H1 (cell line): ENCODE measurements around the gene TNFRSF8. TPM values are rescaled to one million over a fixed set of nuclear protein-coding genes. Genes with fewer than 3 reads are reported as not detected.

Experiments
- CTCF ChIA-PET: fragments of 300-600 bp; sonication (Branson Sonifier 250); formaldehyde crosslinking; loops from one replicate; lab custom pipeline; 2021; ENCODE audit not compliant: partially characterized antibody; lab: Charles Lee
- POLR2A ChIA-PET: fragments of 300-600 bp; sonication (Branson Sonifier 250); formaldehyde crosslinking; loops from one replicate; lab custom pipeline; 2021; ENCODE audit warnings: inconsistent platforms; ENCODE audit not compliant: partially characterized antibody; lab: Charles Lee
- DNase-seq, 2 experiments: peaks; one replicate each; pipeline versions ENCODE4 v3.0.0 to v3.0.0-alpha.2; 2010 to 2022; ENCODE audit warnings: low spot score in 2 of 2, low read depth in 1 of 2, mixed read lengths in 1 of 2
- FAIRE-seq: peaks from 2 replicates; lab custom pipeline; 2011; peaks lifted over from hg19 to GRCh38; lab: Jason Lieb, UNC
- H2AFZ ChIP-seq: 2 replicates; pipeline ENCODE4 v1.8.1; 2012; ENCODE audit warnings: low read length, inconsistent platforms
- H2AK5ac ChIP-seq: 2 replicates; pipeline ENCODE4 v1.6.1; 2013; ENCODE audit warnings: low read depth, low read length
- H2BK120ac ChIP-seq: replicated peaks from 2 replicates; pipeline ENCODE3; 2013; ENCODE audit warnings: low read depth, low read length, inconsistent platforms
- H2BK12ac ChIP-seq: 2 replicates; pipeline ENCODE4 v1.6.1; 2013; ENCODE audit warnings: low read depth, low read length
- H2BK15ac ChIP-seq: 2 replicates; pipeline ENCODE4 v1.6.1; 2013; ENCODE audit warnings: low read length
- H2BK20ac ChIP-seq: 2 replicates; pipeline ENCODE4 v1.6.1; 2013; ENCODE audit warnings: low read length
- H2BK5ac ChIP-seq: 2 replicates; pipeline ENCODE4 v1.6.1; 2013; ENCODE audit warnings: low read depth, low read length
- H3K14ac ChIP-seq: 2 replicates; pipeline ENCODE4 v1.6.1; 2013; ENCODE audit warnings: inconsistent platforms; ENCODE audit not compliant: insufficient read length
- H3K18ac ChIP-seq: 2 replicates; pipeline ENCODE4 v1.6.1; 2013; ENCODE audit warnings: low read length; ENCODE audit errors: extremely low read depth
- H3K23ac ChIP-seq: 2 replicates; pipeline ENCODE4 v1.6.1; 2013; ENCODE audit warnings: inconsistent platforms; ENCODE audit not compliant: insufficient read length
- H3K23me2 ChIP-seq: 2 replicates; pipeline ENCODE4 v1.6.1; 2013; ENCODE audit warnings: low read depth, low read length
- H3K27ac ChIP-seq: 2 replicates; pipeline ENCODE4 v1.6.1; 2011; ENCODE audit warnings: low read depth, low read length, inconsistent platforms
- H3K27me3 ChIP-seq, 4 experiments: replicated peaks in 1 of 4; 1 replicate in 1 of 4; 2 replicates in 3 of 4; pipeline versions ENCODE4 v1.6.1 to v1.8.1; 2011 to 2013; ENCODE audit warnings: low read length in 3 of 4, mild to moderate bottlenecking in 3 of 4, inconsistent platforms in 2 of 4, mixed read lengths in 2 of 4, moderate library complexity in 1 of 4; ENCODE audit not compliant: control insufficient read depth in 3 of 4, insufficient read depth in 3 of 4; ENCODE audit errors: extremely low read depth in 1 of 4
- H3K36me3 ChIP-seq, 4 experiments: 2 replicates each; pipeline versions ENCODE4 v1.6.1 to v1.8.1; 2011 to 2013; ENCODE audit warnings: mild to moderate bottlenecking in 4 of 4, low read length in 3 of 4, moderate library complexity in 2 of 4, control low read depth in 1 of 4, inconsistent platforms in 1 of 4; ENCODE audit not compliant: insufficient read depth in 4 of 4, control insufficient read depth in 2 of 4
- H3K4ac ChIP-seq: replicated peaks from 2 replicates; pipeline ENCODE3; 2013; ENCODE audit warnings: low read length, low read depth, mixed read lengths, inconsistent platforms; ENCODE audit not compliant: insufficient read length
- H3K4me1 ChIP-seq, 4 experiments: replicated peaks in 1 of 4; 1 replicate in 1 of 4; 2 replicates in 3 of 4; pipeline versions ENCODE4 v1.6.1 to v1.8.1; 2011 to 2013; ENCODE audit warnings: low read length in 3 of 4, inconsistent platforms in 2 of 4, mixed read lengths in 1 of 4; ENCODE audit not compliant: insufficient read depth in 4 of 4, control insufficient read depth in 3 of 4
- H3K4me2 ChIP-seq, 2 experiments: 2 replicates each; pipeline versions ENCODE4 v1.6.1 to v1.8.1; 2011 to 2013; ENCODE audit warnings: low read depth in 2 of 2, low read length in 2 of 2, control low read depth in 1 of 2, inconsistent platforms in 1 of 2, mild to moderate bottlenecking in 1 of 2; ENCODE audit not compliant: insufficient read depth in 1 of 2
- H3K4me3 ChIP-seq, 4 experiments: fragments of 200-600, 300-600 bp in 1 of 4; sonication (generic), shearing (Covaris generic), sonication (Bioruptor Twin) in 1 of 4; 2 replicates each; pipeline versions ENCODE4 v1.5.1 to v1.8.1; 2011 to 2016; ENCODE audit warnings: low read length in 4 of 4, low read depth in 3 of 4, control low read depth in 2 of 4, inconsistent platforms in 2 of 4, mild to moderate bottlenecking in 2 of 4, mixed read lengths in 1 of 4, moderate library complexity in 1 of 4; ENCODE audit not compliant: insufficient read depth in 2 of 4; ENCODE audit errors: extremely low read depth in 1 of 4
- H3K56ac ChIP-seq: replicated peaks from 2 replicates; pipeline ENCODE3; 2013; ENCODE audit warnings: low read depth, mild to moderate bottlenecking, mixed read lengths, low read length, inconsistent platforms; ENCODE audit not compliant: insufficient read length
- H3K79me1 ChIP-seq: 2 replicates; pipeline ENCODE4 v1.6.1; 2013; ENCODE audit warnings: low read depth, low read length, control low read depth
- H3K79me2 ChIP-seq, 2 experiments: 2 replicates each; pipeline versions ENCODE4 v1.6.1 to v1.8.1; 2012 to 2013; ENCODE audit warnings: low read length in 2 of 2, mild to moderate bottlenecking in 2 of 2, inconsistent platforms in 1 of 2; ENCODE audit not compliant: insufficient read depth in 2 of 2, control insufficient read depth in 1 of 2
- H3K9ac ChIP-seq, 4 experiments: replicated peaks in 1 of 4; 1 replicate in 1 of 4; 2 replicates in 3 of 4; pipeline versions ENCODE4 v1.6.1 to v1.8.1; 2011 to 2013; ENCODE audit warnings: low read depth in 3 of 4, low read length in 3 of 4, control low read depth in 2 of 4, mild to moderate bottlenecking in 2 of 4, moderate library complexity in 2 of 4, inconsistent platforms in 1 of 4; ENCODE audit errors: extremely low read depth in 1 of 4
- H3K9me3 ChIP-seq, 2 experiments: 2 replicates each; pipeline versions ENCODE4 v1.6.1 to v1.8.1; 2012 to 2013; ENCODE audit warnings: mild to moderate bottlenecking in 2 of 2, moderate library complexity in 2 of 2, control low read depth in 1 of 2, inconsistent platforms in 1 of 2, low read depth in 1 of 2, low read length in 1 of 2, mixed read lengths in 1 of 2; ENCODE audit not compliant: insufficient read depth in 2 of 2
- H4K20me1 ChIP-seq, 2 experiments: replicated peaks in 1 of 2; 2 replicates each; pipeline versions ENCODE3 to v1.8.1; 2011 to 2013; ENCODE audit warnings: inconsistent platforms in 2 of 2, low read length in 2 of 2, mild to moderate bottlenecking in 1 of 2; ENCODE audit not compliant: insufficient read depth in 2 of 2, control insufficient read depth in 1 of 2
- H4K5ac ChIP-seq: 2 replicates; pipeline ENCODE4 v1.6.1; 2013; ENCODE audit warnings: low read length, low read depth, mixed read lengths, inconsistent platforms; ENCODE audit not compliant: insufficient read length
- H4K8ac ChIP-seq: 2 replicates; pipeline ENCODE4 v1.8.0; 2013; ENCODE audit warnings: mild to moderate bottlenecking, moderate library complexity, low read length, inconsistent platforms; ENCODE audit not compliant: insufficient read depth; ENCODE audit errors: extremely low read depth
- H4K91ac ChIP-seq: replicated peaks from 2 replicates; pipeline ENCODE3; 2013; ENCODE audit warnings: low read length, mixed read lengths, inconsistent platforms; ENCODE audit not compliant: insufficient read length
- EP300 ChIP-seq, 2 experiments: IDR thresholded peaks; 1 replicate in 1 of 2; 2 replicates in 1 of 2; pipeline ENCODE4 v1.6.1; 2011 to 2012; ENCODE audit warnings: low read depth in 2 of 2, low read length in 2 of 2, mild to moderate bottlenecking in 2 of 2, borderline replicate concordance in 1 of 2, inconsistent platforms in 1 of 2, moderate library complexity in 1 of 2
- GABPA ChIP-seq: IDR thresholded peaks from 2 replicates; pipeline ENCODE4 v1.6.1; 2011; ENCODE audit warnings: mild to moderate bottlenecking, low read length, moderate library complexity, borderline replicate concordance; ENCODE audit not compliant: insufficient read depth
- KDM1A ChIP-seq: fragments of 200-600, 300-600 bp; sonication (generic); IDR thresholded peaks from 2 replicates; pipeline ENCODE4 v1.7.1; 2016; ENCODE audit warnings: mild to moderate bottlenecking, low read length, borderline replicate concordance
- MAFK ChIP-seq: IDR thresholded peaks from 2 replicates; pipeline ENCODE4 v1.6.1; 2012; ENCODE audit warnings: low read depth, mild to moderate bottlenecking, improper control_type of control experiment, low read length
- PHF8 ChIP-seq: fragments of 200-600 bp; sonication (generic); conservative IDR thresholded peaks from 2 replicates; pipeline ENCODE4 v1.7.1; 2012; ENCODE audit warnings: low read depth, mild to moderate bottlenecking, inconsistent platforms, low read length, moderate library complexity
- RAD21 ChIP-seq, 2 experiments: IDR thresholded peaks in 1 of 2; conservative IDR thresholded peaks in 1 of 2; 2 replicates each; pipeline ENCODE4 v1.6.1; 2011; ENCODE audit warnings: low read depth in 2 of 2, low read length in 2 of 2, improper control_type of control experiment in 1 of 2, inconsistent platforms in 1 of 2, mild to moderate bottlenecking in 1 of 2, moderate library complexity in 1 of 2
- SAP30 ChIP-seq: fragments of 300-600 bp; sonication (generic); IDR thresholded peaks from 2 replicates; pipeline ENCODE4 v1.7.1; 2012; ENCODE audit warnings: low read length, moderate library complexity, mild to moderate bottlenecking, inconsistent platforms; ENCODE audit not compliant: insufficient read depth, insufficient replicate concordance
- YY1 ChIP-seq: IDR thresholded peaks from 2 replicates; pipeline ENCODE4 v1.6.1; 2011; ENCODE audit warnings: low read depth, mild to moderate bottlenecking, low read length
- WGBS, 2 experiments: shearing (Covaris generic) in 1 of 2; methylation state at CpG; one replicate each; pipeline versions ENCODE4 v1.1.6 to v1.1.7; 2013 to 2015; ENCODE audit warnings: low lambda C conversion rate in 2 of 2, mixed read lengths in 2 of 2, inconsistent platforms in 1 of 2, low coverage in 1 of 2, missing lambda C conversion rate in 1 of 2; ENCODE audit not compliant: insufficient replicate concordance in 2 of 2, insufficient coverage in 1 of 2, insufficient read length in 1 of 2; ENCODE audit errors: extremely low coverage in 1 of 2, missing lambda C conversion rate in 1 of 2; 5-methylcytosine and 5-hydroxymethylcytosine counted together
- polyA plus RNA-seq, 7 experiments: library from polyadenylated mRNA; depleted of rRNA in 3 of 7; stranded (reverse) in 5 of 7; unstranded in 2 of 7; fragments of >200 nt in 5 of 7; fragments of 200-250 nt in 2 of 7; gene quantifications; 1 replicate in 5 of 7; 2 replicates in 1 of 7; 4 replicates in 1 of 7; pipeline versions ENCODE4 v1.2.1 to v1.2.3, GENCODE V29; 2011 to 2013; ENCODE audit warnings: missing spikeins in 2 of 7, mixed read lengths in 2 of 7
- total RNA-seq: library from RNA; stranded (reverse); fragmentation: NEBNext Ultra II Directional; extraction: Animal tissue kit (Norgen Biotek cat#: 25700); gene quantifications from 2 replicates; pipeline ENCODE4 v1.2.1, GENCODE V29; 2021
- TF ChIP-seq, protein P1 (sequence below): IDR thresholded peaks from 2 replicates; pipeline ENCODE4 v1.6.1; 2012; ENCODE audit warnings: inconsistent platforms

Gene TNFRSF8
- total and polyA plus RNA-seq, 2 of the 8 experiments (the other 6 are each of a cell fraction or from before 2014, with no cell fraction given), result 23.2 to 32.7 TPM

DNA sequence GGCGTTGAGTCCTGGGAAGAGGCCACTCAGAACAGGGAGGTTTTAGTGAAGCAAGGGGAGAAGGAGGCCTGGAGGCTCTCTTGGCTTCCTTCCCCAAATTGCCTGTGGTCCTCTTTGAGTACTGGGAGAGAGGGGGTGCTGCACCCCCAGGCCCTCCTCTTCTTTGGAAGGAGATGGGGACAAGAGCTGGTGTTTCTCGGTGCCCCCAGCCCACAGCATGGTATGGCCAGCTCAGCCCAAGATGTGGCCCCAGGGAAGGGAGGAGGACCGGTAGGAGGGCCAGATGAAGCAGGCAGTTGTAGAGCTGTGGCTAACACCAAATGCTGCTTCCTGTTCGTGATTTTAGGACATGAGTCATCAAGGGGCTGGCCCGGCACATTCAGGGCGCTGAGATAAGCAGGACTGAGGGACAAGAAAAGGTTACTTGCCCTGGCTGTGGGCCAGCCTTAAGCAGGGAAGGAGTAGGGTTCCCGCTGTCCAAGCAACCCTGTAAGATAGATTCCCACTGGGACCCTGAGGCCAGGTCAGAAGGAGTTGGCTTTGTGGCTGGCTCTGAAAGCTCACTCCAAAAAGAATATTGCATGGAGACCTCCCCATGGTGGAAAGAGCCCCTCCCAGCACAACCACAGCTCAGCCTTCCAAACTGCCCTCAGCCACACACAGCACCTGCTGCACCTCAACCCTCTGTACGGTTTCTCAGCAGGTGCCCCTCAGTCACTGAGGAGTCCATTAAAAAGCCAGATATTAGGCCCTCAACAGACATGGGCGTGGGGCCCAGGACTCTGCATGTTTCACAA is 98.8 kb downstream of the TNFRSF8 start:
- Histone ChIP-seq H3K18ac (no peak overlapping the region; the same call in none of the 2 replicates), H3K23ac (no peak overlapping the region), H3K23me2 (no peaks in the 10 kb centered on the region; the same call in 1 of the 2 replicates), H3K9me3 (no peaks in the 10 kb centered on the region), H2BK15ac (no peak overlapping the region), H3K4me1 (peaks cover 0 to 7% (median 0%) of the 10 kb centered on the region in 4 experiments; a peak in 2 of 7 replicates), H3K36me3 (no peaks in the 10 kb centered on the region), H3K56ac (no peak overlapping the region), H2BK5ac (no peak overlapping the region), H3K79me1 (no peaks in the 10 kb centered on the region), H2BK120ac (no peak overlapping the region), H2AK5ac (no peak overlapping the region; the same call in 1 of the 2 replicates), H3K27me3 (peaks cover 0 to 18% (median 13%) of the 10 kb centered on the region in 4 experiments; a peak in 6 of 7 replicates), H3K27ac (no peak overlapping the region), H3K4ac (no peak overlapping the region), H3K14ac (no peak overlapping the region), H4K91ac (no peak overlapping the region), H4K20me1 (peaks cover 0 to 2% of the 10 kb centered on the region in 2 experiments), H2BK20ac (no peak overlapping the region), H2BK12ac (peak overlapping the region; percentile 43; the same call in 1 of the 2 replicates), H3K79me2 (no peaks in the 10 kb centered on the region), H3K4me3 (no peak overlapping the region), H2AFZ (no peak overlapping the region), H4K5ac (no peak overlapping the region), H3K4me2 (no peak overlapping the region), H3K9ac (no peak overlapping the region), H4K8ac (no peak overlapping the region)
- ChIA-PET POLR2A (no interaction called here), CTCF (interaction anchor here (0.7 to 2.7 kb wide), 4 partner anchors 15 to 37 kb away, joined by 3 to 15 read pairs (median 3); no protein-coding TSS in a partner anchor)
- peak in 1 of 2 experiments; percentile 23 for DNase-seq
- TF ChIP-seq EP300 (IDR thresholded peaks at IDR 0.05; ENCODE audit: borderline replicate concordance in 1 of 2, low read depth in 2 of 2, low read length in 2 of 2) (no peak), KDM1A (no peak), RAD21 (IDR thresholded peaks at IDR 0.05 in 1 of 2, conservative IDR thresholded peaks at IDR 0.05 in 1 of 2; ENCODE audit: low read depth in 2 of 2, low read length in 2 of 2) (no peak), GABPA (no peak), SAP30 (no peak), YY1 (no peak), PHF8 (no peak), MAFK (no peak)
- TF ChIP-seq, protein P1, sequence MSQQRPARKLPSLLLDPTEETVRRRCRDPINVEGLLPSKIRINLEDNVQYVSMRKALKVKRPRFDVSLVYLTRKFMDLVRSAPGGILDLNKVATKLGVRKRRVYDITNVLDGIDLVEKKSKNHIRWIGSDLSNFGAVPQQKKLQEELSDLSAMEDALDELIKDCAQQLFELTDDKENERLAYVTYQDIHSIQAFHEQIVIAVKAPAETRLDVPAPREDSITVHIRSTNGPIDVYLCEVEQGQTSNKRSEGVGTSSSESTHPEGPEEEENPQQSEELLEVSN, result no peak
- WGBS, 2 experiments, result 79% methylated on average over 8 of the region's 9 CpGs; no CpG with 5 or more reads in 1 of the 2 experiments
- no peak for FAIRE-seq
